CD4-positive, alpha-beta T cell treated with Interleukin-6 for 4 hours (primary cell): ENCODE data around the gene PLA2G2C.

Source experiments
- DNase-seq: peaks from one replicate; pipeline ENCODE4 v3.0.0-alpha.2; 2020; ENCODE audit warnings: mixed read lengths

PLA2G2C gene

DNA sequence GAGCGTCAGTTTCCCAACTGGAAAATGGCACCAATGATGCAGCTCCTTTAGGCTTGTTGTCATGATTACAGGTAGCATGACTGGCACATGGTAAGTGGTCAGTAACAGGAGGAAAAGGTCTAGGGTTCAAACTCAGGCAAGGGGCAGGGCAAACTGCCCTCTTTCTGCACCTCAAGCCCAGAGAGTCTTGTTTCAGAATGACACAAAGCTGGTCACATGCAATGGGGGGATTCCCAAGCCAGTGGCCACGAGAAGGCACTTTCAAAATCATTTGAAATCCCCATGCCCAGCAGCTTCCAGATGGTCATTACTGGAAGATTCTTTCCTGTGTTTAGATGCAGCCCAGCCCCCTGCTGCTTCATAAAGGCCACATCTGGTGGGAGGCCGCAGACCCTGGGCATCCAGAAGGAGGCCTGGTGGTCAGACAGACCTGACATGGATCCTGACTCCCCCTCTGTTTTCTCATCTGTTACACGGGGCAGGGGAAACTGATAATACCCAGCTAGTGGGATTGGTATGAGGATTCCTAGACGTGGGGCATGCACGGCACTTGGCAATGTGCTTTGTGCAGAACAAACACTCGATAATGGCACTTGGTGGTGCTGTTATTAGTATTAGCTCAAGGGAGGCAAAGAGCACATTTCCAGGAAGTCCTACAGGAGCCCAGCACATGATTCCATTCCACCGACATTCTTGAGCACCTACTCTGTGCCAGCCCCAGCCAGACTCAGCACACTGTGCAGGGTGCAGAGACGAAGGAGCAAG lies 60.1 kb downstream of the PLA2G2C start:
- no peak for DNase-seq

DNA sequence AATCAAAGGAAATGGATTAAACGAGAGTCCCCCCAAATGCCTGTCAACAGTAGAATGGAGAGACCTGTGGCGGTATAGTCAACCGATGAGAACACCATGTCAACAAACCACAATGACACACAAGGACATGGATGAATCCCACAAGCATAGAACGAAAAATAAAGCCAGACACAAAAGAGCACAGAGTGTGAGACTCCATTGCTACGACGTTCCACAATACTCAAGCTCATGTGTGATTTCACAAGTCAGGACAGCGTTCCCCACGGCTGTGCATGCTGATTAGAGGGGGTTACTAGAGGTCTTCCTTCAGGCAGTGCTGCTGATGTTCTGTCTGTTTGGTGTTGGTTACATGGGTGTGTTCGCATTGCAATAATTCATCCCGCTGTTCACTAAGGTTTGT lies 61.2 kb downstream of the PLA2G2C start:
- no peak for DNase-seq

DNA sequence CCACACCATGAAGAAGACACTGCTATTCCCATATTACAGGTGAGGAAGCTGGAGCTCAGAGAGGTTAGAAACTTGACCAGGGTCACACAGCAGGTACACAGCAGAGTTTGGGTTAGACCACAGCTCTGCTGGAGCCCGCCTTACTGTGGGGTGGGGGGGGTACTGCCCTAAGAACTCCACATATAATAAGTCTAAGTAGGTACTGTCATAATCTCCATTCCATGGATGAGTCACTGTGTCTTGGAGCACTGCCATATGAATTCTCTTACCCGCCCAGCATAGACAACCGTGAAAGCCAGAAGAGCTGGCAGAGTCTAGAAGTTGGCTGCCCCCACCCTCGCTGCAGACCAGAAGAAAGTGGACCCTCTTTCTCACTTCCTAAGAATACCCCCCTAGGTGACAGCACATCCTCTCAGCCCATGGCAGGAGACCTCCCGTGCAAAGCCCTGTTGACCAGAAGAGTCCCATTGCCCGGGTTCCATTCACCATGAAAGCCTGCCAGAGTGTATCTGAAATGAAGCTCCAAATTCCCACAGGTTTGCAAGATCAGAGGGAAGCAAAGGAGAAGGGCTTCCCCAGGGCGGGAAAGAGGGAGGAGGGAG lies 61.8 kb downstream of the PLA2G2C start:
- DNase-seq, result no peak

DNA sequence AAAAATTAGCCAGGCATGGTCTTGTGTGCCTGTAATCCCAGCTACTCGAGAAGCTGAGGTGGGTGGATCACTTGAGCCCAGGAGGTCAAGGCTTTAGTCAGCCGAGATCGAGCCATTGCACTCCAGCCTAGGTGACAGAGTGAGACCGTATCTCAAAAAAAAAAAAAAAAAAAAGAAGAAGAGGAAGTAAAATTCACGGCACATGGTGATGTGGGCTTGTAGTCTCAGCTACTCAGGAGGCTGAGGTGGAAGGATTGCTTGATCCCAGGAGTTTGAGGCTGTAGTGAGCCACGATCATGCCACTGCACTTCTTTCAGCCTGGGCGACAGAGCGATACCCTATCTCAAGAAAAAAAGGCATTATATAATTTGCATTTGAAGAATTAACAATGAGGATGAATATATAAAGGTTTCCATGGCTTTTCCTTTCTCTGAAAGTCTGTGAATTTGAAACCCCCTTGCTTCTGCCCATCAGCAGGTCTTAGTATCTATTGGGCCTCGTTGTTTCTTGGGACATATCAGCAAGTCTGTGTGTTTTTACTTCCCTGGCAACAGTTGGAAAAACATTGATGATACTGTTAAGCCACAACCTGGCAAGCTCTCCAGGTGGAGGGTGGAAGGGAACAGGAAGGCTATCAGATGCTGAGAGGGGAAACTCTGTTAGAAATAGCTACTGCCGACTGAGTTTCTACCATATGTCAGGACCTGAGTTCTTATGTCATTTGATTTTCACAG lies 62.4 kb downstream of the PLA2G2C start:
- no peak for DNase-seq

DNA sequence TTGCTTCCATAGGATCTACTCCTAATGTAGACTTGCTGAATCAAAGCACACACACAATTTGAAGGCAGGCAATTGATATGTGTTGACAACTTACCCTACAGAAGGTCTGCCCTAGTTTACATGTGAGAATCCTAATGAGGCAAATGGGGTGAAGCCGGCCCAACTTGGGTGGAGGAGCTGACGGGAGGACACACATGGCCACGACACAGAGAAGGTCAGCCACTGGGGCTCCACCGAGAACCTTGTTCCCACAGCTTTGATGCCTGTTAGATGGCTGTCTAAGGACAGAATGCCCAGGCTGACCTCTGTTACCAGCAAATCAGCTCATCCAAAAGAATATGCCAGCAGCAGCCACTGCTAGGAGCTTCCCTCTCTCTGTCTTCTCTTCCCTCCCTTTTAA lies 65.5 kb downstream of the PLA2G2C start:
- no peak for DNase-seq

DNA sequence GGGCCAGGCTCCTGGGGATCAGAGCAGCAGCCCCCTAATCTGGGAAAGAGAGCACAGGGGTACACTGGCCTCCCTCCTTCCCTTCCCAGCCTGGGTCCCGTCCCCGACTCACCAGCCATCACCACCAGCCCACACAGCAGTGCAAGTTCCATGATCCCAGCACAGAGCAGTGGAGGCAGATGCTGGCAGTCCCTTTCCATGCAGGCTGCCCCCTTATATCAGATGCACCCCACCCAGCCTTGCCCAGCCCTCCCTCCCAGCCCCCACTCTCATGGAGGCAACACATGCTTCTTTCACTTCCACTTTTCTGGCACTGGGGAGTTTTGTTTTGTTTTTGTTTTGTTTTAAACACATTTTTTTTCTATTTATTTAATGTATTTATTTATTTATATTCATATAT lies 67.0 kb downstream of the PLA2G2C start, which contains the start of gene PLA2G2D:
Gene PLA2G2D, minus strand, starts transcription at position 190 of the 400 bp plus-strand sequence. Its CDS starts 38 bp downstream, at position 152.
- DNase-seq, result no peak

DNA sequence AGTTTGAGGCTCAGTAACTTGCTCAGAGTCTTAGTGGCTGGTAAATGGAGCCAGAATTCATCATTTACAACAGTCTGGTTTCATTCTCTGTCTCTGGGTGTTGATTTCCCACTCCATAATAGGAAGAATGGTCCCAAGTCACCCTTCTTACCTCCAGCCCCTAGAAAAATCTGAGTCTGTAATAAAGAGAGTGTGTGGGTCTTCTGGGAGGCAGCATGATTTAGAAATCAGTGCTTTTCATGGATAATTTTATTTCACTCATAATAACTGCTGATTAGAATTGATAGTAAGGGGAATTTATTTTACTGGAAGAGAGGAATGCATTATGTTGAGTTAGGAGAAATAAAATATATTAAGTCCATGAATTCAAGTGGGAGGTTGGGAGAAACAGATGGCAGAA lies 69.1 kb downstream of the PLA2G2C start:
- DNase-seq, result no peak

DNA sequence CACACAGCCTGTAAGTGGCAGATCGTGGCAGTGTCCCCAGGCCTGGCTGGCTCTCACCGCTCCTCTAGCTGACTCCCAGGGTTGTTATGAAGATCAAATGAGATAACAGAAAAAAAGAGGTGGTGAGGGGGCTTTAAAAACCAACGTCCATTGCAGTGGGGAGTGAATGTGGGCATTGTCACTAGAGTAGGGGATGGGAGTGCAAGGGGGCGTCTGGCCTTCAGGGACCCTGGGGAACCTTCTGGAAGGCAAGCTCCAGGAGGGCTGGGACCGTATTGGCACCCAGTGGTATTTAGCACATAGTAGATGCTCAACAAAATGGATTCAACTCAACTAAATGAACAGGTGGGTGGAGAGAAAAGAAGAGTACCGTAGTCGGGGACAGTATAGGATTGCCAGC lies 70.4 kb downstream of the PLA2G2C start:
- no peak for DNase-seq

DNA sequence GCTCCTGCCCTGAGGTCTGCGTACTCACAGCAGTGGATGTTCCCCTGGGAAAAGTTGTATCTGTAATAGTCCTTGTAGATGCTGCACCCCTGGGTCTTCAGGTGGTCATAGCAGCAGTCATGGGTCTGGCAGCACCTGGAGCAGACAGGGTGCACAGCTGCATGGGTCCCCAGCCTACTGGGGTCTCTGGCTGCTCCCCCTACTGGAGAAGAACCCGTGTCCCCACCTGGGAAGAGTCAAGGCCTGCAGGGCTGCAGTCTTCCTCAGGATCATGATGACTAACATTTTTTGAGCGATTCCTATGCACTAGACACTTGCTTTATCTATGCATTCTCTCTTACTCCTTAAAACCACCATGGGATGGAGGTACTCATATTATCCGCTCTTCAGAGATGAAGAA lies 70.8 kb downstream of the PLA2G2C start:
- DNase-seq, result no peak

DNA sequence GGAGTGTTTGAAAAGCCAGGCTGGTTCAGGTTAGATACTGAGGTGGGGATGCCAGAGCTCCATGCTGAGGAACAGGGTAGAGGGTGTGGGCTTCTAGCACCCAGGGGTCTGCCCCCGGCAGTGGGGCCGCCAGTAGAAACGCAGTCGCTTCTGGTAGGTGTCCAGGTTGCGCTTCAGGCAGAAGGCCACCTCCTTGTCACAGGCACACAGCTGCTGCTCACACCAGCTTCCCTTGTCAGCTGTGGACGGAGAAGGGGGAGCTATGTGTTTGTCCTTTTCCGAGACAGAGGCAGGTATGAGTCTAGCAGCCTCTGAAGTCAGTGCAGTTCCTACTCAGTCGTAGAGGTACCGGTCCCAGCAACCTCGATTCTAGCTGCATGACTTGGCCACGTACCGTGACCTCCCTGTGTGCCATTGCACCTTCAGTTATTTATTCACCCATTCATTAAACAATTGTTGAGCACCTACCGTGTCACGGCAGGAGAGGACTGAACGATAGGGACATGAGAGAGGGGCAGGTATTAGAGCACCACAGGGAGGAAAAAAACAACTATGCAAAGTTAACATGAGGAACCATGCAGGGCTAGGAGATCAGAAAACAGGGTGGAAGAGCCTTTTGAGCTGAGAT lies 72.2 kb downstream of the PLA2G2C start:
- no peak for DNase-seq
